ENCODE data around the gene GCSAM.
A peak's percentile ranks its signal among the peaks of the same experiment; 100 is the strongest.
"Not testable (repeated sequence)": the region's sequence is repeated elsewhere in the genome, so short reads cannot be mapped to it uniquely, and the experiment has no call there.

The GCSAM gene

GRCh38 chr3:112097378-112097777 is 35.7 kb downstream of the GCSAM start:
- DNase-seq, result peak; percentile 72 to 75

GRCh38 chr3:112096176-112096575 is 36.9 kb downstream of the GCSAM start:
- no peak for DNase-seq

- no peak for DNase-seq
These were observed 37.3 kb downstream of the GCSAM start for GRCh38 chr3:112095731-112096130.

DNA sequence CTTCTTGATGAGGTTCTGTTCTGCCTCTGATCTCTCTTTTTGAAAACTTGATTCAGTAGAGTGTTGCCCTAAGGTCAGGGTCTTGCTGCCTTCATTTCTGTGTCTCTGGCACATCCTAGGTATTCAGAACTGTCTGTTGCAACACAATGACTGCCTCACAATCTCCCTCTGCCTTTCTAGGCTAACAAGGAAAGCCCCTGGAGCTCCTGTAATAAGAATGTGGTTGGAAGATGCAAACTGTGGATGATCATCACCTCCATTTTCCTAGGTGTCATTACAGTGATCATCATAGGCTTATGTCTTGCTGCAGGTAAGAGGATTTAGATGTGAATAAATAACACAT is 39.9 kb downstream of the GCSAM start:
- DNase-seq, result no peak

DNA sequence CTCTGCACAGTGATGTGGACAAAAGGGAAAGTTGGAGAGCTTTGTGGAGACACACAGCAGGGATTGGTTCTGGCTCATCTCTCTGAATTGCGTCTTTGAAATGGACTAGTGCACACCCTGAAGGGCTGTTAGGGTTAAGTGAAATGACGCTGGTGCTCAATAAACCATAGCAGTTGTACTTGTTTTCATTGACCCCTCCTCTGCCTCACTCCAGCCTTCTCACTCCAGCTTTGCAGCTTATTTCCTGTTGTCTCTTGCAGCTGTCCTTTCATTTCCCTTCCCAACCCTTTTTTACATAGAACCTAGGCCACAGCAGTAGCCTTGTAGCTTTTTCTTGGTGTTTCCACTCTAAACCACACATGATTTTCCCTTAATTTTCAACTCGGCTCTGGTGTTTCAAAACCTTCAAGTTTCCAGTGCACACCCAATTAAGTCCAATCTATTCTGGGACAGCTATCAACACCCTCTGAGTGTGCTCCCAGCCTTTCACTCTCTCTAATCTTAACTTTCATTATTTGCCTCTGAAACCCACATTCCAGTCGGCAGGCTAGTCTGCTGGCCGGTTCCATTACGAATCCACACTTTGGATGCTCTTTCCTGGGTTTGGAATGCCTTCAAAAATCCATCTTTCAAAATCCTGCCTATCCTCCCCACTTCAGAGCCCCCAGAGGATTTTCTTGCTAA is 40.4 kb downstream of the GCSAM start:
- DNase-seq, result no peak

DNA sequence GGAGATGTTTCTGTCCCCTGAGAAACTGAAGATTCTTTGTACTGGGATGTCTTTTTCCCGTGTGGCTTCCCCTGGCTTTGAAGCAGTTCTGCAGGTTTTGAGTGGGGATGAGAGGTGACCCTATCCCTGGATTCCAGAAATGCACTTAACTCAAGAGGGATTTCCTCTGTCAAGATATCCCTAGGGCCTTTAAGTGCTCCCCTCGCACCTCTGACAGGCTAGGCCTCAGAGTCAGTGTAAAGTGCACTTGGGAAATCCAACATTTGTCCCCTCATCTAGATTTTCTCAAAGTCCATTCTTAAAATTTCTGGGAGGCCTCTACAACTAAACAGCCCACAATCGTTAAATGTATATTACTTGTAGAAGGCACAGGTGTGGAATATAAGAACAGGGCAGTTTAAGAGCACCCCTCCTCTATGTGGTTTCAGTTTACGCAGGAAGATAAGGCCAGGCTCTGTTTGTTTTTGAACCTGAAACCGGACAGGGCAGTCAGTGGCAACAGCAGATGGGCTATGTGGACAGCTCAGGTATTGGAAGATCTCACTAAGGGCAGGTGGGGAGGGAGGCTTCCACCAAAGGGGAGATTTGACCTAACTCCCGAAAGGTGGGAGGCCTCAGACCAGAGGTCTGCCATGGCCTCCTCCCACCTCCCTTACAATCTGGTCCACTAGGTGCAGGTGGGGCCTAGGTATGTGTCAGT is 42.0 kb downstream of the GCSAM start:
- no peak for DNase-seq

- peak in 1 of 2 donors; percentile 33 for DNase-seq
These were observed 42.8 kb downstream of the GCSAM start for GRCh38 chr3:112089956-112090886.

DNA sequence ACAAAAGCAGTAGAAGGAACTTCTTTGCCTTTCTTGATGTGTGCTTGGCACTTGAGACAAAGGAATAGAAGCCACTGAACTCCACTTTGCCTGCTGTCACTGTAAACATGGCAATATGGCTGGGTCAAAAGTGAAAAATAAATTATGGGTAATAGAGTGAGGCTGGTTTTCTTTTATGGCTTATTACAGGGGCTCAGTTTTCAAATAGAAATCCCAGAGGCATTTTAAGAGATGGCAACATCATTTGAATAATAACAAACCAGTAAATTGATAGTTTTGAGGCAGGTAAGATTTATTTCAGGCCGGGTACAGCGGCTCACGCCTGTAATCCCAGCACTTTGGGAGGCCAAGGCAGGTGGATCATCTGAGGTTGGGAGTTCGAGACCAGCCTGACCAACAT is 44.1 kb downstream of the GCSAM start:
- DNase-seq, result no peak

- no peak for DNase-seq
These were observed 45.3 kb downstream of the GCSAM start for GRCh38 chr3:112087746-112088145.

- DNase-seq, result no peak
These were observed 46.0 kb downstream of the GCSAM start for GRCh38 chr3:112086875-112087524.

- peak; percentile 43 to 52 for DNase-seq
These were observed 46.8 kb downstream of the GCSAM start, which contains the start of gene C3orf52 for GRCh38 chr3:112086076-112086854. C3orf52 (plus strand) TSS chr3:112086389; CDS start chr3:112086408, 19 bp downstream.

GRCh38 chr3:112085735-112086075 is 47.3 kb downstream of the GCSAM start:
- DNase-seq, result no peak

GRCh38 chr3:112084980-112085705 is 47.9 kb downstream of the GCSAM start:
- DNase-seq, result no peak

DNA sequence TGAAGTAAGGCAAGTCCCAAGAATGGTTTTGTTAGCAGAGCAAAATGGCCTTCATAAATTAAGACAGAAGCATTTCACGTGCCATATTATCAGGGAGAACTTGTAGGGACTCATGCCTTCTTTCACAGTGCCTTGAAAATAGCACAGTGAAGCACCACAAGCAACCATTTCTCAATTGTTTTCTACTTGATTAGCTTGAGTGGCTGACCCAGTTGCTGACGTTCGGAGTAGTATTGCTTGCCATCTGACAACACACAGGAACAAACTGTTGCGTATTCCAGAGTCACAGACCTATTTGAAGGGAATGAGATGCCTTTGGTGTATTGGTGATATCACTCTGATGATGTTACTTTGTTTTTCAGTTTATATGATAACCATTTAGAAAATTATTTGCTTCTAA is 49.8 kb downstream of the GCSAM start:
- no peak for DNase-seq

DNA sequence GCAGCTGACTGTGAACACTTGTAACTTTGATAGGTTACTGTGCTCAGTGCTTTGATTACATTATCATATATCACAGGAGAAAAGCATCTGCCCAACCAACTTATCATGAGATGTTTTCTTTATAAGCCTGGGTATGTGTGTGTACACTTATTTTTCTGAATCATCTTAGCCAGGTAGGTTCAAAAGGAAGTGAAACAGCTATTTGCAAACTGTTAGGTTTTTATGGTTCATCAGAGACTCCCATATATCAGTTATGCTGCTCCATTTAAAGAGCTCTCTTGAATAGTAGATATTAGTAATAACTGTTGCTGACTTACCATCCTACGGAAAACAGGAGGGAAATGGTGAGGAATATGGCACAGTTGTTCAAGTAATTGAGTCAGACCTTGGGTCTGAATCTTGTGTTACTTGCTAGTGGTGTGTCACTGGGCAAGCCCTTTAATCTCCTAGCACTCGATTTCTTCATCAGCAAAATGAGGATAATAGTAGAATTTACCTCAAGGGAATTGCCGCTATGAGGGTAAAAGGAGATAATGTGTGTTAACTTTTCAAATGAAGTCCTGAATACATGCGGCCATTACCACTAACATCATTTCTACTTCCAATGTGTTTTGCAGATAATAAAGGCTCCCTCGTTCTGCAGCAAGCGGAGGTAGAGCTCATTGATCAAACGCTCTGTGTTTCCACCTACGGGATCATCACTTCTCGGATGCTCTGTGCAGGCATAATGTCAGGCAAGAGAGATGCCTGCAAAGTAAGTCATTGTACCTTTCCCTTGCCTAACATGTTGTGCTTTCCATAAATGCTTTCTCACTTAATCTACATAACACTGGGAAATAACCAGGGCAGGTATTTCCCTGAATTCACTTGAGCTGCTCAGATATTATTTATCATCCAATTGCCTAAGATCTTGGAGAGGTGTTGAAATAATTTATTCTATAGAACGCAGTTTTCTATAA is 54.6 kb downstream of the GCSAM start:
- DNase-seq, result no peak

DNA sequence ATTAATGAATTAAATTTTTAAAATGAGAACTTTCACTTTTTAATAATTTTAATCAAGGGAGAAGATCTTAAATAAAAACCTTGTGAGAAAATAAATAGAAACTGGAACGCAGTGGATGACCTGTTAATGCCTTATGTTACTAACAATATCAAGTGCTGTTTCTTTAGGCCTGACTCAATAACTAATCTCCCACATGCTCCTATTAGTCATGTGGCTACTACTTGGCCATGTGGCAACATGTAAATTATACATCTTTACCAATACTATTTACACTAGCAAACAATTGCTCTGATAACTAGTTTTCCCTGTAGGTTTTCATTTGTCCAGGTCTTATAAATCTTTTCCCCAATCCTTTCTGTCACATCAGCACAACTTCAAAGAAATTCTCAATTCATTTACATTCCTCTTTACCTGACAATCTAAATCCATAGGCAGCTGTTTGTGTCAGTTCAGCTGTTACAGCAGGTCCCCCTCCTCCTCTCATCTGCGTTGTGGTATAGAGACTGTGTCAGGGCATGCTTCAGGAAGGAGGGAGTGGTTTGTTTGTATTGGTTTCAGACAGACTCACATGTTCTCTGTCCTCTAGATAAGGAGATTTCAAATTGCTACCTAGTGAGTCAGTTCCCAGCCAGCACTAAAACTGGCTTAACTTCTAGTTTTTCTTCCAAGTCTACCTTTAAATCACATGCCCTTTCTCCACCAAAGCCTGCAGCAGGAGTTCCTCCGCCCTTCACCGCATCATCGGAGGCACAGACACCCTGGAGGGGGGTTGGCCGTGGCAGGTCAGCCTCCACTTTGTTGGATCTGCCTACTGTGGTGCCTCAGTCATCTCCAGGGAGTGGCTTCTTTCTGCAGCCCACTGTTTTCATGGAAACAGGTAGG is 58.2 kb downstream of the GCSAM start:
- no peak for DNase-seq

GRCh38 chr3:112074006-112074405 is 59.0 kb downstream of the GCSAM start:
- no peak for DNase-seq

DNA sequence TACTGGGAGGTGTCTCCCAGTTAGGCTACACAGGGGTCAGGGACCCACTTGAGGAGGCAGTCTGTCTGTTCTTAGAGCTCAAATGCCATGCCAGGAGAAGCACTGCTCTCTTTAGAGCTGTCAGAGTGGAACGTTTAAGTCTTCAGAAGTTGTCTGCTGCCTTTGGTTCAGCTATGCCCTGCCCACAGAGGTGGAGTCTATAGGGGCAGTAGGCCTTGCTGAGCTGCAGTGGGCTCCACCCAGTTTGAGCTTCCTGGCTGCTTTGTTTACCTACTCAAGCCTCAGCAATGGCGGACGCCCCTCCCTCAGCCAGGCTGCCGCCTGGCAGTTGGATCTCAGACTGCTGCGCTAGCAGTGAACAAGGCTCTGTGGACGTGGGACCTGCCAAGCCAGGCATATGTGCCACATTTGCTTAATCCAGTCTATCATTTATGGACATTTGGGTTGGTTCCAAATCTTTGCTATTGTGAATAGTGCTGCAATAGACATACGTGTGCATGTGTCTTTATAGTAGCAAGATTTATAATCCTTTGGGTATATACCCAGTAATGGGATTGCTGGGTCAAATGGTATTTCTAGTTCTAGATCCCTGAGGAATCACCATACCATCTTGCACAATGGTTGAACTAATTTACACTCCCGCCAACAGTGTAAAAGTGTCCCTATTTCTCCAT is 60.5 kb downstream of the GCSAM start:
- DNase-seq, result not testable (repeated sequence)
